GM21529 (cell line): ENCODE data around the gene GULP1.
A peak's percentile ranks its signal among the peaks of the same experiment; 100 is the strongest.
"Not testable (repeated sequence)": the region's sequence is repeated elsewhere in the genome, so short reads cannot be mapped to it uniquely, and the experiment has no call there.

Experiments used
- ATAC-seq: cut with Tn5 transposase; IDR thresholded peaks from one replicate; pipeline ENCODE4 v1.9.1; 2021; ENCODE audit not compliant: unreplicated experiment

Gene GULP1

DNA sequence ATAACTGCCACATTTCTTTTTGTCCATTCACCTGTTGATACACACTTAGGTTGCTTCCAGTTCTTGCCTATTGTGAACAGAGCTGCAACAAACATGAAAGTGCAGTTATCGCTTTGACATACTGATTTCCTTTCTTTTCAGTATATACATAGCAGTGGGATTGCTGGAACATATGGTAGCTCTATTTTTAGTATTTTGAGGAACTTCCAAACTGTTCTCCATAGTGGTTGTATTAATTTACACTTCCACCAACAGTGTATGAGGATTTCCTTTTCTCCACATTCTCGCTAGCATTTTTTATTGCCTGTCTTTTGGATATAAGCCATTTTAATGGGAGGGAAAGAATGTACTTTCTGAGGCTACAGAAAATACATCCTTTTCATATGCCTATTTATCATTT lies 167.4 kb downstream of the GULP1 start:
- ATAC-seq = no peak

DNA sequence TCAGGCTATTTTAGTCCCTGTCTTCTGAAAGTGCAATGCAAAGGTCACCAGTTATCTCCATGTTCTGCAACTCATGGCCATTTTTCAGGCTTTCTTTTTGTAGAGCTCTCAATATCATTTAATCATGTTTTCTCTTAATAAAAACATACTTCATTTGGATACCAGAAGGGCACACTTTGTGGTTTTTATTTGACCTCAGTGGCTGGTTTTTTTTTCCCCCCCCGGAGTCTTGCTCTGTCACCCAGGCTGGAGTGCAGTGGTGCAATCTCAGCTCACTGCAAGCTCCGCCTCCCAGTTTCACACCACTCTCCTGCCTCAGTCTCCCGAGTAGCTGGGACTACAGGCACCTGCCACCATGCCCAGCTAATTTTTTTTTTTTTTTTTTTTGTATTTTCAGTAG lies 174.4 kb downstream of the GULP1 start:
- not testable (repeated sequence) for ATAC-seq

DNA sequence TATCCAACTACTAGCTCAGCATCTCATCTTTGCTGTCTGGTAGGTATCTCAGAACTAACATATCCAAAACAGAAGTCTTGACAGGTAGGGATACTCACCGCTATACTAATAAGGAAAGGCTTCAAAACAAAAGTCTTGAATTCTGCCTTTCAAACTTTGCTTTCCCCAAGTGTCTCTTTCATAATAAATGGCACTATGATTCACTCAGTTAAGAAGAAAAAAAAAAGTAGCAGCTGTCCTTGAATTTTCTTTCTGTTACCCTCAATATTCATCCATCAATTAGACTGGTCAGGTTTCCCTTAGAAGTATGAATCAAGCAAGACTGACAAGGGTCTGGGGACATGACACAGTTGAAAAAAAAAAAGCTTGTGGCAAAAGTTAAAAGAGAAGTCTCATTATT lies 175.1 kb downstream of the GULP1 start:
- ATAC-seq = no peak

DNA sequence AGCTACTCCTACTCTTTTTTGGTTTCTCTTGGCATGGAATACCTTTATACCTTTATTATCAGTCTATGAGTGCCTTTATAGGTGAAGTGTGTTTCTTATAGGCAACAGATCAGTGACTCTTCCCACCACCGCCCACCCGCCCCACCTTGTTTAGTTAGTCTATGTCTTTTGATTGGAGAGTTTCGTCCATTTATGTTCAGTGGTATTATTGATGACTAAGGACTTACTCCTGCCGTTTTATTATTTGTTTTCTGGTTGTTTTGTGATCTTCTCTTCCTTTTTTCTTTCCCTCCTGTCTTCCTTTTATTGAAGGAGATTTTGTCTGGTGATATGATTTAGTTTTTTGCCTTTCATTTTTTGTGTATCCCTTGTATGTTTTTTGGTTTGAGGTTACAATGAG lies 179.5 kb downstream of the GULP1 start:
- no peak for ATAC-seq

DNA sequence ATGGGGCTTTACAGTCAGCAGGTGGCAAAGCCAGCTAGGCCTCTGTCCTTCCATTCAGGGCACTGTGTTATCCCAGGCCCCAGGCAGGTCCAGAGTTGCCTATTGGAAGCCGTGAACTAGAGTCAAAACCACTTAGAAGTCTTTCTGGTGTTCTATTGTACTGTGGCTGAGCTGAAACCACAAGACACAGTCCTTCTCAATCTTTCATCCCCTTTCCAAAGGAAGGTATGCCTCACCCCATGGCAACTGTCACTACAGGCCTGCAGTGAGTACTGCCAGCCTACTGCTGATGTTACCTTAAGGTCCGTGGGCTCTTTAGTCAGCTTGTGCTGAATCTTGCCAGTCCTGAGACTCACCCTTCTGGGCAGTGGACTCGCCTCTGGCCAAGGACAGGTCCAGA lies 181.6 kb downstream of the GULP1 start:
- no peak for ATAC-seq

DNA sequence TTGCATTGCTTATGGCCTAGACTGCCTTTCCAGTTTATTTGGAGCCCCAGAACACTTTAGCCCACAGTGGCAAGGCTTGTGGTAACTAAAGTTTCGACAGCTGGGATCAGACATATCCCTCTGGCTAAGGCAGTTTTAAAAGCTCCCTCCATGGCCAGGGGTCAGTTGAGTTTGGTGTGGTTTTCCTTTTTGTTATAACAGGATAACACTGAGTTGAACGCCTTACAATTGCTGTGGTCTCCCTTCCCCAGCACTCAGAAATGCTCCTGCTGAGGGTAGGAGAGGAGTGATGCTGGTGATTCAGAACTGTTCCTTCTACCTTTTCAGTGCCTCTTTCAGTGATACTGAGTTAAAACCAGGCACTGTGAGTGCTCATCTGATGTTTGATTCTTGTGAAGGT lies 182.6 kb downstream of the GULP1 start:
- no peak for ATAC-seq

DNA sequence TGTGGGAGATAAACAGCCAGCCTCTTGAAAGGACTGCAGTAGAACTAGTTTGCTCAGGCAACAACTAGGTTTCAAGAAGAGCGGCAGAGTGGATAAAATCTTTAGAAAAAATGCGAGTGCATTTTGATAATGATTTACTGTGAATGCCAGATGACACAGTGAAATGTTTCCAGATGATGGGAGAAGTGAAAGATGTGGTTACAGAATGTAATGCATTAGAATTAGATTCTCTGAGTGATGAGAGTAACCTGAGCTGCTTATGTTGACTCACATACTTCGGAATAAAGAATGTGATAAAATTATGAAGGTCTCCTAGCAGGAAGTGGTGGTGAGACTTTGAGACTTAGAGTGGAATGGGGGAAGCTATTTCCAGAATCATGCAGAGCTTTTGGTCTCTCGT lies 184.3 kb downstream of the GULP1 start:
- ATAC-seq = no peak

DNA sequence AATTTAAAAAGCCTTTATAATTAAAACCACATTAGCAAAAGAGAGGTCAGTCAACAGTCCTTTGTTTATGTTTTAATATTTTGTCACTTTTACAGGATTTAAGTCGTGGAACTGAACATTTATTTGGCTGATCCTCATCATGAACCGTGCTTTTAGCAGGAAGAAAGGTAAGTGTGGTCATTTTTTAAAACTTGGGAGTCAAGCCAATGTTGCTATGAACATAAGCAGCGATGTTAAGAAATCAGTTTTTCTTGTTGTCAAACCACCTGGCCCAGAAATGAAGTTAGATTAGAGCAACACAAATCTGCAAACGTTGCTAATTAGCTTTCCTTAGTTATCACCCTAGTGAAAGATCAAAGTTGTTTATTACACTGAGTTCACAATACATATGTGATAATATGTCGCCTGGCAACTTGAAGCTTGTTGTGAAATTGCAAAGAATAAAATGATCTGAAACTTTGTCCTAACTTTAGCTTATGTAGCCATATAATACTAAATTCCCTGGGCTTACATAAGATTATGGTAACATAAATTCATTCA lies 186.0 kb downstream of the GULP1 start:
- no peak for ATAC-seq

DNA sequence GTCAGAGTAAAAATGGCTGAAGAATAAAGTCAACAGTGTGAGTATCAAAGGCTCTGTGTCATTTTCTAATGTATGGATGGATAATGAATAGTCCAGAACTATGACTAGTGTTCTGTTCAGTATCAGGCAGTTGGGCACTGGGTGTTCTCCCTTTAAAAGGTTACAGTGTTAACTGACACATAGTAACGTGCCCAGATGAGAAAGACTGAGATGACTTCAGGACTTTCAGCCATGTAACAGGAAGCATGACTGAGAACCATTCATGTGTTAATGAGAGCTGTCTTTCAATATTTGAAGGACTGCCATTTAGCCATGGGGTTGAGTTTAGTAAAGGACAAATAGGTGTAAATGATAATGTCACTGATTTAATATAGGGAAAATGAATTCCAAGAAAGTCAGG lies 187.1 kb downstream of the GULP1 start:
- ATAC-seq = peak; percentile 94

DNA sequence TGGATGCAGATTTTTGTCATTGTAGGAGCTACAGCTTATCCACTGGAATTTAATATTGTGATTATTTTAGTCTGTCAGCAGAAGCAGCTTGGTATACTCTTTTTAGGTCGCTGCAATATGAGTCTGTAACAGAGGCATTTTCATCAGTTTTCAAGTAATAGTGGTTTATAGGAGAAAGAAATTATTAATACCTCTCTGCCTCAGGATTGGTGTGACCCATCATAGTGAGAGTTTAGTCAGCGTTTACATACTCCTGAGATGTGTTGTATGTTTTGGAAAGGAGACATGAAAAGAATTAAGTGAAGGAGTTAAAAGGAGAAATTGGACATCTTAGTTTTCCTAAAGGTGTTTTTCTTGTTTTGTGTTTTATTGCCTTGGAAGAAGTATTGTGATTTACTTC lies 189.8 kb downstream of the GULP1 start:
- ATAC-seq = no peak

DNA sequence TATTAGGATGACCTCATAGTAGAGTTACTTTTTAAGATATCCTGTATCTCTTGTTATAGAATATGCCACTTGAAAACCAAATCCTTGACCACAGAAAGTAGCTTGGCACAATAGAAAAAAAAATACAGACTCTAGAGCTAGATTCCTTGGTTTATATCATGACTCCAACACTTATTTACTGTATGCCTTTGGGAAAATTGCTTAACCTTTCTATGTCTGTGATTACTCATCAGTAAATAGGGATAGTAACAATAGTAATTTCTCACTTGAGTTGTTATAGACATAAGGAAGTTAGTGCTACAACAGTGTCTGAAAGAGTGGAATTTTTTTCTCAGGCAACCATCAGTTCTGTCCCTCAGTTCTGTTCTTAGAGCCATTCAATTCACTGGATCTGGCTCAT lies 193.8 kb downstream of the GULP1 start:
- no peak for ATAC-seq

DNA sequence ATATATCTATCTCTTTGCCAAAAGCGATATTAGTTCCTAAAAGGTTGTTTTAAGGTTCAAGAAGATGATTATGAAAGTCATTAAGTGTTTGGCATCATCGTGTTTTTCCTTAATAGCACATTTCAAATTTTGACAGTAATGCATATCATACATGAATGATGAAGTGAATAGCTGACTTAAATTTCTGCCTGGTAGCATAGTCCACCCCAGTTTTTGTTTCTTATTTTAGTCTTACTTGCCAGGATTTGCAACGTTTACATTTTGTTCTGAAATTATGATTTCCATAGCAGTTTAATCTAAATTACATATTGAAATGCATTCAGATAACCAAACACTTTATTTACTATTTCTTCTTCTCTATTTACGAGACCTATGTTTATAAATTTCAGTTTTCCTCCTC lies 201.1 kb downstream of the GULP1 start:
- no peak for ATAC-seq

DNA sequence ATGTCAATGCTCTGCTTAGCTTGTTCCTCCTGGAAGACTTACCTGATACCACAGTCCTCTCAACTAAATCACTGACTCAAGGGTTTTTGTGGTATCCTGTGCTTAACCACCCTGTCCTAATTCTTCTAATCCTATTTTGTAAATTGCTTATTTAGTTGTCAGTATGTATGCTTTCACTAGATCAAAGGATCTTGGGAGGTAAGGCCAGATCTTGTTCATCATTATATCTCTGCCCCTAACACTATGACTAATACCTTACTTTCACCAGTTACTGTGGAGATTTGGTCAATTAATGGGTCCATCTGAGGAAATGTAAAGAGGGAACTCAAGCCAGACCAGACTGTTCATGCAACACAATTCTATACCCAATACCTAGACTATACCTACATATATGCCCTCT lies 203.2 kb downstream of the GULP1 start:
- ATAC-seq = no peak

DNA sequence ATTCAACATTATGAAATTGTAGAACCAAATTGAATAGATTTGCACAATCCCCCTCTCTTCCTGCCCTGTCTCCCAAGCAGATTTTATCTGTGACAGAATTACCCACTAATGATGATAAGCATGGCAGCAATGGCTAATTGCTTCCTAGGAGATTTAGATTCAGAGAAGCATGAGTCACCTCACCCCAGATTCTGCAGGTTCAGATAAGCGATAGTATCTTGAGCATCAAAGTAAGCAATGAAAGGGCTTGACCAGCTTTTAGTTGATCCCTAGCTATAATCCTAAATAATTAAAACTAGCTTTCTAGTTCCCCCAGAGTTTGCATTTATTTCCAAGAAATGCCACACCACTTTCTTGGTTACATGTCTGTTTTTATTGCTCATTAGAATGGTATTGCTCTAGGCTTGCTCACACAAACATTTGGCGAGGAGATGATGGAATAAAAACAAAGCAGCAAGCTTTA lies 204.3 kb downstream of the GULP1 start:
- ATAC-seq = no peak

DNA sequence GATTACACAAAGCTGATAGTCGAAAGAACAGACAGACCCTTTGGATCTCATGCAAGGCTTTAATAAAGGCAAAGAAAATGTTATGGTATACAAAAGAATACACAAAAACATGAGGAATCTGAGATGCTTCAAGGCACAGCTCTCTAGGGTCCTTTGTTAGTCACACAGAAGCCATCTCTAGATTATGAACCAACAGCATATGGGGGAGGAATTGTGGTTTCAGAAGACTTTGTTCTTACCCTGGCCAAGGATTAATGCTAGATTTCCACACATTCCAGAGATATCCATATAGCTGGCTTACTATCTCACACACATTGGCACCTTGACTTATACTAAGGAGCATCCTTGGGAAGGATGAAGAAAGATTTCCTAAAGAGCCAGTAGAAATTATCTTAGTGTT lies 206.1 kb downstream of the GULP1 start:
- ATAC-seq = no peak

DNA sequence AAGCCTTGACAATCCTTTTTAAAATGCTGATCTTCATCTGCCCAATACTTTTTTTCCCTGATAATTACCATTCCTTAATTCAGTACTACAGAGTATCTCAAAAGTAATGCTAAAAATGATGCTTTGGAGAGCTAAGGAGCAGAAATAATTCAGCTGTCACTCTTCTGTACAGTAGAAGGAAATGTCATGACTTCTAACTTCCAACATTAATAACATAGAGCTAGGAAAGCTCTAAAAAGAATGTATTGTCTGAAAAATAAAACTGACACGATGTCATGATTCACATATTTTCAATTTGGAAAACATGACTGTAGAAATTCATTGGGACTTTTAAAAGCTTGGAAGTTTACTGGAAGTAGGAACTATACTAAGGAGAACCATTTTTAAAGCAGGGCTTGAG lies 212.3 kb downstream of the GULP1 start:
- no peak for ATAC-seq

DNA sequence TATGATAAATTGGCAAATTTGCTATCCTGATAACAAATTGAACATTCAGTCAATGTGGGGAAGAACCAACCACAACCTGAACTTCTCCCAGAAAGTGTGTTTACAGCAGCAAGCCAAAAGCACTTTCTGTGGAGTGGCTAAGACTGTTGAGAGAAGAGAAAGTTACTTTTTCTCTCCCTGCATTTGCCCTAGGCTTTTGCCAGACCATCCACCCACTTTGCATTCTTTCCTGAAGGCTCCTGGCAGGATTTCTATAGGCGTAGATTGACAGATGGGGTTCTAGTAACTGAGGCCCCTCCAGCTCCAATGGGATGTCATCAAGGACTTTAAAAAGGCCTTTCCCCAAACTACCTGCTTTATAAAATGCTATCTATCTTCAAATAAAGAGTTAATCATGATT lies 215.2 kb downstream of the GULP1 start:
- no peak for ATAC-seq

DNA sequence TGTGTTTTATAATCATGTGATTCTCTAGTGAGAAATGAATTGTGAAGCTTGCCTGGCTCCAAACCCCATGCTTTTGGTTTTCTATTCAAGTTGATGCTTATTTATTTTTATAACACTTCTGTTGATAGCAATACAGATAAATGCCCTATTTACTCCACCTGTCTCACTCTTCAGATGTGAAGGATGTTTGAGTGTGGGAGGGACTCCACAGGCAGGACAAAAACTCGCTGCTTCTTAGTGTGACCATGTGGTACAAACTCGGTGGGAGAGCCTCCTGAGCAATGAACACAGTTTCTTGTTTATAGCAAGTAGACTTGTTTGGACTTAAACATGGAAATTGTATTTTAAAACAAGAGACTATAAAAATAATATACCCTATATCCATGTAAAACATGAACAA lies 219.7 kb downstream of the GULP1 start:
- no peak for ATAC-seq

DNA sequence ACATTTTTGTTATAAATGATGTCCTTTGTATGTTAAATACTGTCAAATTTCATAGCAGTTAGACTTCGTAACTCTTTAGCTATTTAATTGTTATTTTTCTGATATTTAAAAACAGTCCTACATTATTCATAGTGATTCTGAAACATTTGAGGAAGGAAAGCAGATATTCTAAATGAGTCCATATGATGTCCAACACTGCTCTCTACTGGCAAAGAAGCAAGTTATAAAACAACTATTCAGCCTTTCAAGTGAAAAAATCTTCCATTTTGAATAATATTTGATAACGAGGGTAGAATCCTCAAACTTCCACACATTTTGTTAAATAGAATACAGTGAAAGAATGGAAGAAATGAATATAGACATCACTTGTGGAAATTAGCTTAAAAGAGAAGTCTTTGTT lies 220.8 kb downstream of the GULP1 start:
- ATAC-seq = peak; percentile 58

DNA sequence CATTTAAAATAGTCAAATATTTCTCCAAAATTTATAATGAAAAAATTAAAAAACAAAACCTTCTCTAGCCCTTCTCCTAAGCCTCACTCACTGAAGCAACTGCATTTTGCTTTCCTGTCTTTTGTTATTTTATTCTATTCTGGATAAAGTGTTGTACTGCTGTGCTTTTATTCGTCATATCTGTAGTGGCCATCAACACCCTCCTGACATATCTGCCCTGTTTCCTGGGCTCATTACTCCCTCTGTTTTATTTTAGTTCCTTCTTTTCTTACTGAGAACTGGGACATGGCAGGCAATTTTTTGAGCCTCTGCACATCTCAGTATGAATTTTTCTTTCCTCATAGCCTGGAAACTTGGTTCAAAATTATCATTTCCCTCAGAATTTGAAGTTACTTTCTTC lies 224.2 kb downstream of the GULP1 start:
- no peak for ATAC-seq

DNA sequence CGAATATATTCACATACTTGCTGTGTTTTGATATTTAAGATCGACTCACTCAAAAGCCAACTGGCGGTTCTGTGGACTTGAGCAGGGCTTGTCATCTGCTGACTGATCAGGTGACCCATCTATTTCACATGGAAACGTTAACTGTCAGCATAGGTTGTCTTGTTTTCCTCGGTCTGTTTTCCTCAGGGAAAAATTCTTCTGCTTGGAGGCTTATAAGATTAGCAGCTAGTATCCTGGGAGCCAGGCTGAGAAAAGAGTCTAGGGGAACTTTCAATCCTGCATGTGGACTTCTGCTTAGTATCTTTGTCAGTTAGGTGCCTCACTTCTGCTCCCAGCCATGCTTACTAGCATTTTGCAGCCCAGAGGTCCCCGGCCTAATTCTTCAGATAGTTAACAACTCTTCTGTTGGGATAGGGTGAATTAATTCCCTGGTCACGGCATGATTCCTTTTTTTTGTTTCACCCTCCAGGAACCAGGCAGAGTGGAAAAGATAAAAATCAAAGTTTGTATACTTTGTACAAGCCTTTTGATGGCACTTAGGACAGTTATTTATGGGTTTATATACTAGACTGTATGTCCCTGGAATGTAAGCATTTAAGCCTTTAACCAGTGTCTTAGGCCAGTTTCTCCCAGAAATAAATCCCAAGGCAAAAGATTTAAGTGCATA lies 226.0 kb downstream of the GULP1 start:
- no peak for ATAC-seq

DNA sequence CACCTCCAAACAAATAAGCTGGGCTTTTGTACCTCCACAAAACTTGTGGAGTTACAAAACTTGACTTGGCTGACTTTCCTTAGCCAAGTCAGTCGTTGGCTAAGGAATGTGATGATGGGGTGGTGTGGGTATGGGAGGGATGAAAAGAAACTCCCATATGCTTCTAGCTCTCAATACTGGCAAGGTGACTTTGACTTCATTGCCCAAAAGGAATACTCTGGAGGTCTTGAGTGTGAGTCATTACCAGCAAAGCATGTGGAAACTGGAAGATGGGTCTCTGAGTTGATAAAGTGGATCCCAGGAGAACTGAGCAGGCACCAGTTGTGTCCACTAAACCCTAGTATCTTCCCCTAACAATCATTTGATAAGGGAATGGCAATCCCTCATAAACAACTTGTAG lies 226.7 kb downstream of the GULP1 start:
- ATAC-seq = no peak

DNA sequence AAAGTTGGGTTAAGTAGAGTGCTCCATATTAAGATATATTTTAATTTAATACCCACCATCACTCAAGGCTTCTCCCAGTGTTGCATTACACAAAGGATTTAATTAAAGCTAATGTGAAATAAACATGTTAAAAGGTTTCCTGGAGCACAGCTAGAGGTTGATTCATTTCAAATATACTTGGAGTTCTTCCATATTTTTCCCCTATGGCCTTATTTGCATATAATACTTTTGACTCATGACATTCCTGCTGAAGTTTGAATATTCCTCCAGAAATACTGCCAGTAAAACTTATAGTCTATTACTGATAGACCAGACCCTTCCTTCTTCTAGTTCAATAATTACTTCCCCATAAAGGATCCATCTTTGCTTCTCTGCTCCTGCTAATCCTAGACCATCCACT lies 227.5 kb downstream of the GULP1 start:
- no peak for ATAC-seq
